Hypothalamus (tissue), 51 donors: Measurements from ENCODE around the gene ITPR2.
"Not testable (repeated sequence)": the region's sequence is repeated elsewhere in the genome, so short reads cannot be mapped to it uniquely, and the experiment has no call there.

ENCODE experiments used
- DNase-seq, 51 donors: peaks; one replicate each; lab custom pipeline; 2025; lab: John Stamatoyannopoulos, UW

The ITPR2 gene

GRCh38 chr12:26851031-26851809 lies 18.2 kb upstream of the ITPR2 start:
- DNase-seq: no peak

- DNase-seq: no peak
Observed at GRCh38 chr12:26848156-26848825, 15.3 kb upstream of the ITPR2 start.

- no peak for DNase-seq
Observed at GRCh38 chr12:26847431-26847830, 14.4 kb upstream of the ITPR2 start.

- DNase-seq: no peak
Observed at GRCh38 chr12:26846416-26846815, 13.4 kb upstream of the ITPR2 start.

- no peak for DNase-seq
Observed at GRCh38 chr12:26845984-26846383, 13.0 kb upstream of the ITPR2 start.

- DNase-seq: peak in 13 of 51 donors; percentile 2 to 44 (median 16)
Observed at GRCh38 chr12:26845057-26845666, 12.2 kb upstream of the ITPR2 start.

- DNase-seq: no peak
Observed at GRCh38 chr12:26843311-26843710, 10.3 kb upstream of the ITPR2 start.

- no peak for DNase-seq
Observed at GRCh38 chr12:26841085-26841484, 8.1 kb upstream of the ITPR2 start.

- no peak for DNase-seq
Observed at GRCh38 chr12:26839512-26839911, 6.5 kb upstream of the ITPR2 start.

GRCh38 chr12:26838888-26839416 lies 6.0 kb upstream of the ITPR2 start:
- DNase-seq: no peak

GRCh38 chr12:26836201-26836600 lies 3.2 kb upstream of the ITPR2 start:
- DNase-seq: no peak

GRCh38 chr12:26834503-26835060 lies 1.6 kb upstream of the ITPR2 start:
- not testable (repeated sequence) for DNase-seq

- peak in 3 of 51 donors; percentile 13 to 57 (median 19) for DNase-seq
Observed at GRCh38 chr12:26833743-26834490, 923 bp upstream of the ITPR2 start.

- peak in 46 of 51 donors; percentile 13 to 87 (median 48) for DNase-seq
Observed at GRCh38 chr12:26831951-26832821, 808 bp downstream of the ITPR2 start.

GRCh38 chr12:26830783-26831551 lies 2.0 kb downstream of the ITPR2 start:
- peak in 3 of 51 donors; percentile 3 to 33 (median 15) for DNase-seq

GRCh38 chr12:26830363-26830762 lies 2.6 kb downstream of the ITPR2 start:
- DNase-seq: no peak

- no peak for DNase-seq
Observed at GRCh38 chr12:26828280-26829073, 4.5 kb downstream of the ITPR2 start.

- no peak for DNase-seq
Observed at GRCh38 chr12:26826437-26826836, 6.6 kb downstream of the ITPR2 start.
